ENCODE data around the gene PLXDC2.

GRCh38 chr10:20277820-20278219, 461.6 kb downstream of the PLXDC2 start:
- TF ChIP-seq, protein P1, sequence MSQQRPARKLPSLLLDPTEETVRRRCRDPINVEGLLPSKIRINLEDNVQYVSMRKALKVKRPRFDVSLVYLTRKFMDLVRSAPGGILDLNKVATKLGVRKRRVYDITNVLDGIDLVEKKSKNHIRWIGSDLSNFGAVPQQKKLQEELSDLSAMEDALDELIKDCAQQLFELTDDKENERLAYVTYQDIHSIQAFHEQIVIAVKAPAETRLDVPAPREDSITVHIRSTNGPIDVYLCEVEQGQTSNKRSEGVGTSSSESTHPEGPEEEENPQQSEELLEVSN (IDR thresholded peaks at IDR 0.05; ENCODE audit: borderline replicate concordance, low read depth) = no peak
- TF ChIP-seq RCOR1 (IDR thresholded peaks at IDR 0.05; ENCODE audit: low read depth, low read length) = no peak
- no peak for TF ChIP-seq FOXS1 (CRISPR knock-in tag; IDR thresholded peaks at IDR 0.05)
- no peak for TF ChIP-seq POLR2A (IDR thresholded peaks at IDR 0.05; ENCODE audit: low read length)
- TF ChIP-seq CTCF (IDR thresholded peaks at IDR 0.05) = no peak
- TF ChIP-seq EP300 (IDR thresholded peaks at IDR 0.05) = no peak
- TF ChIP-seq ESRRA (IDR thresholded peaks at IDR 0.05; ENCODE audit: borderline replicate concordance, low read length) = no peak

Data from A549 (cell line).